Endodermal cell (in vitro differentiated cells): Measurements from ENCODE around the gene LYPD6. TPM values are rescaled to one million over a fixed set of nuclear protein-coding genes. Genes with fewer than 3 reads are reported as not detected.
A peak's percentile ranks its signal among the peaks of the same experiment; 100 is the strongest.

Experiments
- DNase-seq: peaks from one replicate; pipeline ENCODE4 v3.0.0-alpha.2; 2017
- H3K27ac ChIP-seq: 2 replicates; pipeline ENCODE4 v1.5.1; 2013; ENCODE audit warnings: mild to moderate bottlenecking, low read depth, low read length, moderate library complexity
- H3K27me3 ChIP-seq: 2 replicates; pipeline ENCODE4 v1.6.1; 2013; ENCODE audit warnings: mild to moderate bottlenecking, low read length, moderate library complexity; ENCODE audit not compliant: insufficient read depth, control insufficient read depth, poor library complexity, severe bottlenecking
- H3K36me3 ChIP-seq: 2 replicates; pipeline ENCODE4 v1.7.0; 2013; ENCODE audit warnings: mild to moderate bottlenecking, low read length, moderate library complexity; ENCODE audit not compliant: control insufficient read depth, insufficient read depth
- H3K4me1 ChIP-seq: one replicate; pipeline ENCODE4 v1.7.0; 2013; ENCODE audit warnings: low read length; ENCODE audit not compliant: control insufficient read depth, insufficient read depth
- H3K4me3 ChIP-seq: 2 replicates; pipeline ENCODE4 v1.5.1; 2013; ENCODE audit warnings: mild to moderate bottlenecking, low read length, moderate library complexity
- H3K9ac ChIP-seq: 2 replicates; pipeline ENCODE4 v1.6.1; 2013; ENCODE audit warnings: mild to moderate bottlenecking, low read length, moderate library complexity; ENCODE audit not compliant: poor library complexity, severe bottlenecking; ENCODE audit errors: extremely low read depth
- H3K9me3 ChIP-seq: 2 replicates; pipeline ENCODE4 v1.6.1; 2013; ENCODE audit warnings: mild to moderate bottlenecking, low read length, moderate library complexity; ENCODE audit not compliant: control insufficient read depth
- H3K27ac Mint-ChIP-seq: 2 replicates; pipeline ENCODE4 v1.8.0; 2020; ENCODE audit warnings: mixed read lengths
- H3K27me3 Mint-ChIP-seq: 2 replicates; pipeline ENCODE4 v1.8.0; 2021; ENCODE audit warnings: mild to moderate bottlenecking, mixed read lengths; ENCODE audit not compliant: insufficient read depth
- H3K36me3 Mint-ChIP-seq: 2 replicates; pipeline ENCODE4 v1.8.0; 2020; ENCODE audit warnings: low read depth, mixed read lengths
- H3K4me1 Mint-ChIP-seq: 2 replicates; pipeline ENCODE4 v1.8.0; 2020; ENCODE audit warnings: mixed read lengths
- H3K4me3 Mint-ChIP-seq: 2 replicates; pipeline ENCODE4 v1.8.0; 2020; ENCODE audit warnings: mild to moderate bottlenecking, moderate library complexity, mixed read lengths
- H3K9me3 Mint-ChIP-seq: 2 replicates; pipeline ENCODE4 v1.8.0; 2020; ENCODE audit warnings: mild to moderate bottlenecking, mixed read lengths
- WGBS, 2 experiments: methylation state at CpG; one replicate each; pipeline versions ENCODE4 v1.1.5 to v1.1.7; 2013; ENCODE audit warnings: missing lambda C conversion rate in 2 of 2, mixed read lengths in 1 of 2; ENCODE audit not compliant: insufficient coverage in 1 of 2, insufficient read length in 1 of 2; 5-methylcytosine and 5-hydroxymethylcytosine counted together
- total RNA-seq, 2 donors: library from RNA; stranded (reverse); fragmentation: NEBNext Ultra II Directional in 1 of 2; extraction: Animal tissue kit (Norgen Biotek cat#: 25700) in 1 of 2; gene quantifications; 2 replicates in 1 of 2; 3 replicates in 1 of 2; pipeline ENCODE4 v1.2.1, GENCODE V29; 2021
- TF ChIP-seq, protein P1 (sequence below): fragments of 200-600 bp; sonication (generic); conservative IDR thresholded peaks from 2 replicates; pipeline ENCODE4 v1.5.0; 2021; ENCODE audit warnings: antibody characterized with exemption, mild to moderate bottlenecking

The LYPD6 gene
- total RNA-seq, 2 donors from 2014 or later: 6.7 to 8.5 TPM

DNA sequence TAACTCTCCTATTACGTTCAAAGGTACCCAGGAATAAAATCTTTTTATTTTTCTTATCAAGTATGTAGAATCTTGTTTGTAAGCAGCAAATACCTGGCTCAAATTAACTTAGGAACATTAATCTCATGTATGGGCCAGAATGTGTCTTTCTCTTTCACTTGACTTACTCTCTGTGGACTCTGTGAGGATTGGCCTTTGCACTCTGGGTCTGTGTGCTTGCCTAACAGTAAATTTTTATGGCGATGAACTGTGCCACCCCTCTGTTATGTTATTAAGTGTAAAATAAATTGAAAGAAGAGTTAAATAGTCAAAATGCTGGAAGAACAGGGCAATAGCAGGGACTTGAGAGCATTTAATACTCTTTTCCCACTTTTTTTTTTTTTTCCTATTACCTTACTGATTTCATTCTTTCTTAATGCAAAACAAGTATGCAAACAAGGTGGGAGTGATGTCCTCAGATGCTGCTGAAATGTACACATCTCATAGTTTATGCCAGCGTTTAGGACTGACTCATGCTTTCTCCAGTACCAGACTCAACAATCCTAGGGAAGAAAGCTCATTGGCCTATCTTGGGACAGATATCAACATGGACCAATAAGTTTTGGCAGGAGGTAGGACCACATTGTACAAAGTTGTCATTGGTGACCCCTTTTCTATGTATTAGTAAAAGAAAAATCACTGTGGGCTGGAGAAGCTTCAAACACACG, 25.5 kb downstream of the LYPD6 start:
- Histone ChIP-seq H3K27me3 (peaks cover 3% of the 10 kb centered on the region), H3K9me3 (peaks cover 3% of the 10 kb centered on the region), H3K36me3 (no peaks in the 10 kb centered on the region), H3K4me1 (no peaks in the 10 kb centered on the region), H3K9ac (no peak overlapping the region), H3K4me3 (no peak overlapping the region), H3K27ac (no peak overlapping the region)
- H3K4me1 Mint-ChIP-seq: peaks cover 23% of the 10 kb centered on the region
- TF ChIP-seq, protein P1, sequence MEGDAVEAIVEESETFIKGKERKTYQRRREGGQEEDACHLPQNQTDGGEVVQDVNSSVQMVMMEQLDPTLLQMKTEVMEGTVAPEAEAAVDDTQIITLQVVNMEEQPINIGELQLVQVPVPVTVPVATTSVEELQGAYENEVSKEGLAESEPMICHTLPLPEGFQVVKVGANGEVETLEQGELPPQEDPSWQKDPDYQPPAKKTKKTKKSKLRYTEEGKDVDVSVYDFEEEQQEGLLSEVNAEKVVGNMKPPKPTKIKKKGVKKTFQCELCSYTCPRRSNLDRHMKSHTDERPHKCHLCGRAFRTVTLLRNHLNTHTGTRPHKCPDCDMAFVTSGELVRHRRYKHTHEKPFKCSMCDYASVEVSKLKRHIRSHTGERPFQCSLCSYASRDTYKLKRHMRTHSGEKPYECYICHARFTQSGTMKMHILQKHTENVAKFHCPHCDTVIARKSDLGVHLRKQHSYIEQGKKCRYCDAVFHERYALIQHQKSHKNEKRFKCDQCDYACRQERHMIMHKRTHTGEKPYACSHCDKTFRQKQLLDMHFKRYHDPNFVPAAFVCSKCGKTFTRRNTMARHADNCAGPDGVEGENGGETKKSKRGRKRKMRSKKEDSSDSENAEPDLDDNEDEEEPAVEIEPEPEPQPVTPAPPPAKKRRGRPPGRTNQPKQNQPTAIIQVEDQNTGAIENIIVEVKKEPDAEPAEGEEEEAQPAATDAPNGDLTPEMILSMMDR: no peak
- WGBS, 2 experiments: 98 to 100% methylated on average over 1 to 4 of the region's 4 CpGs
- no peak overlapping the region for H3K4me3 Mint-ChIP-seq
- no peak for DNase-seq
- no peak overlapping the region for H3K27ac Mint-ChIP-seq
- no peaks in the 10 kb centered on the region for H3K9me3 Mint-ChIP-seq
- H3K36me3 Mint-ChIP-seq: no peaks in the 10 kb centered on the region
- no peaks in the 10 kb centered on the region for H3K27me3 Mint-ChIP-seq

DNA sequence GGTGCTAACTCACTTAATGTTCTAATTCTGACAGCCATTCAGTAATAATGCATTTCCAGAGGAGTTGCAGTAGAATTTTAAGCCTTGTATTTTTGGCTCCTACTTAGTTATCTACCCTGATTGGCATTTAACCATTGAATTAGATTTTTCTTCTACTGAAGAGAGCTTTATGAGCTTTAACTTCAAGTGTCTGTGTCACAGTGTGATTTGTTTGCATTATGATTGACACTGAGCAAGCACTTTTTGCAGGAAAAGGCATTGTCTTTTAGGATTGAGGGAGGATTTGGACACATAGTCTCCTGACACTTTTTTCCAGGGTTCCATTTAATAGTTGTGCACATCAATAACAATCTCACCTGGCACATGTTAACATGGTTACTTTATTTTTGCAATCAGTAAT, 26.7 kb downstream of the LYPD6 start:
- Mint-ChIP-seq H3K4me3 (no peak overlapping the region), H3K27ac (no peak overlapping the region), H3K4me1 (peaks cover 23% of the 10 kb centered on the region), H3K27me3 (no peaks in the 10 kb centered on the region), H3K9me3 (peaks cover 9% of the 10 kb centered on the region), H3K36me3 (peaks cover 3% of the 10 kb centered on the region)
- Histone ChIP-seq H3K27ac (no peak overlapping the region), H3K9me3 (peaks cover 14% of the 10 kb centered on the region), H3K9ac (no peak overlapping the region), H3K4me1 (no peaks in the 10 kb centered on the region), H3K27me3 (peaks cover 3% of the 10 kb centered on the region), H3K4me3 (no peak overlapping the region), H3K36me3 (no peaks in the 10 kb centered on the region)
- DNase-seq: no peak
- TF ChIP-seq, protein P1: no peak

DNA sequence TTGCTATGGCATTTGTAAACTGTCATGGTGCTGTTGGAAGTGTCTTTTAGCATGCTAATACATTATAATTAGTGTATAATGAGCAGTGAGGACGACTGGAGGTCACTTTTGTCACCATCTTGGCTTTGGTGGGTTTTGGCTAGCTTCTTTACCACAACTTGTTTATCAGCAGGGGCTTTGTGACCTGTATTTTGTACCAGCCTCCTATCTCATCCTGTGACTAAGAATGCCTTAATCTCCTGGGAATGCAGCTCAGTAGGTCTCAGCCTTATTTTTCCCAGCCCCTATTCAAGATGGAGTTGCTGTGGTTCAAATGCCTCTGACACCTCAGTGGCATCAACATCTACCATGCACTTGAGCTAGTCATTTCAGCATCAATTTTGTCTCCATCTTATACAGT, 29.7 kb downstream of the LYPD6 start:
- no peaks in the 10 kb centered on the region for H3K27me3 Mint-ChIP-seq
- Histone ChIP-seq H3K27me3 (no peaks in the 10 kb centered on the region), H3K4me1 (peaks cover 3% of the 10 kb centered on the region), H3K4me3 (no peak overlapping the region), H3K36me3 (no peaks in the 10 kb centered on the region), H3K9ac (no peak overlapping the region), H3K27ac (no peak overlapping the region), H3K9me3 (peaks cover 15% of the 10 kb centered on the region)
- H3K27ac Mint-ChIP-seq: peak overlapping the region; percentile 49
- no peak overlapping the region for H3K4me3 Mint-ChIP-seq
- peaks cover 42% of the 10 kb centered on the region for H3K4me1 Mint-ChIP-seq
- peak; percentile 54 for DNase-seq
- WGBS, 2 experiments: 40% methylated on average over 1 of the region's 1 CpG; no CpG with 5 or more reads in 1 of the 2 experiments
- peaks cover 13% of the 10 kb centered on the region for H3K9me3 Mint-ChIP-seq
- peaks cover 3% of the 10 kb centered on the region for H3K36me3 Mint-ChIP-seq
- TF ChIP-seq, protein P1: no peak
